SK-N-SH (cell line): Measurements from ENCODE around the gene RCAN2. TPM values are rescaled to one million over a fixed set of nuclear protein-coding genes. Genes with fewer than 3 reads are reported as not detected.

Experiments used
- CTCF ChIA-PET: fragments of 300-600, 350-600 bp; formaldehyde crosslinking; extraction: SDS; loops from one replicate; lab custom pipeline; 2021; lab: Yijun Ruan, JAX
- POLR2A ChIA-PET: fragments of 350-600 bp; sonication (Branson Sonifier 250); formaldehyde crosslinking; extraction: SDS; loops from one replicate; lab custom pipeline; 2020; ENCODE audit warnings: antibody characterized with exemption, inconsistent platforms; lab: Yijun Ruan, JAX
- DNase-seq: peaks from one replicate; pipeline ENCODE4 v3.0.0; 2012
- H2AFZ ChIP-seq: fragments of 200-600 bp; sonication (generic); 2 replicates; pipeline ENCODE4 v1.8.1; 2016; ENCODE audit warnings: antibody characterized with exemption, mild to moderate bottlenecking, low read depth
- H3F3A ChIP-seq: fragments of 200-600 bp; sonication (generic); replicated peaks from 2 replicates; pipeline ENCODE3; 2016; ENCODE audit warnings: antibody characterized with exemption, mild to moderate bottlenecking; ENCODE audit not compliant: insufficient read depth
- H3K27ac ChIP-seq, 2 experiments: fragments of 200-500 bp in 1 of 2; fragments of 200-600 bp in 1 of 2; sonication (Bioruptor generic) in 1 of 2; sonication (generic), shearing (Covaris generic) in 1 of 2; 2 replicates each; pipeline versions ENCODE4 v1.5.1 to v1.6.1; 2014 to 2016; ENCODE audit warnings: low read depth in 2 of 2, inconsistent platforms in 1 of 2, low read length in 1 of 2, mild to moderate bottlenecking in 1 of 2, mixed read lengths in 1 of 2
- H3K27me3 ChIP-seq: fragments of 200-600 bp; sonication (generic), shearing (Covaris generic); 2 replicates; pipeline ENCODE4 v1.6.1; 2016; ENCODE audit warnings: mixed run types; ENCODE audit not compliant: insufficient read depth
- H3K36me3 ChIP-seq, 2 experiments: fragments of 200-500 bp in 1 of 2; fragments of 200-600 bp in 1 of 2; sonication (Bioruptor generic) in 1 of 2; sonication (generic) in 1 of 2; replicated peaks in 1 of 2; 2 replicates each; pipeline versions ENCODE3 to v1.5.1; 2014 to 2016; ENCODE audit warnings: low read length in 1 of 2, mild to moderate bottlenecking in 1 of 2; ENCODE audit not compliant: insufficient read depth in 2 of 2, control insufficient read depth in 1 of 2
- H3K4me1 ChIP-seq, 2 experiments: fragments of 200-500 bp in 1 of 2; fragments of 200-600 bp in 1 of 2; sonication (Bioruptor generic) in 1 of 2; sonication (generic), shearing (Covaris generic) in 1 of 2; 2 replicates each; pipeline versions ENCODE4 v1.5.1 to v1.6.1; 2014 to 2016; ENCODE audit warnings: low read depth in 1 of 2, low read length in 1 of 2, mixed run types in 1 of 2; ENCODE audit not compliant: insufficient read depth in 2 of 2, control insufficient read depth in 1 of 2
- H3K4me2 ChIP-seq: fragments of 200-600 bp; sonication (generic), shearing (Covaris generic); 2 replicates; pipeline ENCODE4 v1.6.1; 2017; ENCODE audit warnings: mixed run types
- H3K4me3 ChIP-seq, 2 experiments: fragments of 200-500 bp in 1 of 2; fragments of 200-600 bp in 1 of 2; sonication (Bioruptor generic) in 1 of 2; sonication (generic), shearing (Covaris generic) in 1 of 2; 2 replicates each; pipeline versions ENCODE4 v1.5.1 to v1.8.1; 2014 to 2016; ENCODE audit warnings: low read depth in 2 of 2, inconsistent platforms in 1 of 2, low read length in 1 of 2, mild to moderate bottlenecking in 1 of 2, mixed read lengths in 1 of 2, moderate library complexity in 1 of 2
- H3K79me2 ChIP-seq: fragments of 200-600 bp; sonication (generic); 2 replicates; pipeline ENCODE4 v1.8.1; 2017; ENCODE audit warnings: mild to moderate bottlenecking; ENCODE audit not compliant: insufficient read depth
- H3K9ac ChIP-seq: fragments of 200-600 bp; sonication (generic); 2 replicates; pipeline ENCODE4 v1.6.1; 2017; ENCODE audit warnings: mixed run types
- H3K9me2 ChIP-seq: fragments of 200-600 bp; sonication (generic); 2 replicates; pipeline ENCODE4 v1.6.1; 2017; ENCODE audit warnings: mixed run types
- H3K9me3 ChIP-seq: fragments of 200-600 bp; sonication (generic); 2 replicates; pipeline ENCODE4 v1.6.1; 2017; ENCODE audit warnings: mixed run types, mild to moderate bottlenecking, moderate library complexity
- H4K20me1 ChIP-seq: fragments of 200-600 bp; sonication (generic); 2 replicates; pipeline ENCODE4 v1.6.1; 2017; ENCODE audit warnings: mild to moderate bottlenecking, mixed run types; ENCODE audit not compliant: insufficient read depth
- CHD2 ChIP-seq: fragments of 150-350 bp; IDR thresholded peaks from 2 replicates; pipeline ENCODE4 v1.6.1; 2018; ENCODE audit warnings: low read length; ENCODE audit not compliant: partially characterized antibody
- ELF1 ChIP-seq: IDR thresholded peaks from 2 replicates; pipeline ENCODE4 v1.4.0; 2012
- EZH2phosphoT487 ChIP-seq: fragments of 200-600 bp; sonication (generic); IDR thresholded peaks from 2 replicates; pipeline ENCODE4 v1.6.1; 2017; ENCODE audit warnings: low read depth, mixed run types, mild to moderate bottlenecking, antibody characterized with exemption, moderate library complexity, borderline replicate concordance
- FOSL2 ChIP-seq: IDR thresholded peaks from 2 replicates; pipeline ENCODE4 v1.4.0; 2012; ENCODE audit warnings: low read depth, mild to moderate bottlenecking, moderate library complexity, borderline replicate concordance
- FOXJ3 ChIP-seq: sonication (generic); formaldehyde crosslinking; IDR thresholded peaks from 2 replicates; pipeline ENCODE4 v1.5.1; 2020; ENCODE audit warnings: mild to moderate bottlenecking, missing genetic modification reagents
- FOXM1 ChIP-seq: IDR thresholded peaks from 2 replicates; pipeline ENCODE4 v1.4.0; 2012; ENCODE audit warnings: low read depth, mild to moderate bottlenecking
- MEF2A ChIP-seq: IDR thresholded peaks from 2 replicates; pipeline ENCODE4 v1.4.0; 2012; ENCODE audit warnings: low read depth, borderline replicate concordance
- POLR2AphosphoS5 ChIP-seq: IDR thresholded peaks from 2 replicates; pipeline ENCODE4 v1.6.1; 2012; ENCODE audit warnings: low read depth, low read length
- RCOR1 ChIP-seq: fragments of 150-350 bp; IDR thresholded peaks from 2 replicates; pipeline ENCODE4 v1.6.1; 2017; ENCODE audit warnings: antibody characterized with exemption, low read length
- RXRA ChIP-seq: IDR thresholded peaks from 2 replicates; pipeline ENCODE4 v1.4.0; 2012; ENCODE audit warnings: low read depth, mild to moderate bottlenecking, borderline replicate concordance
- SMC3 ChIP-seq: IDR thresholded peaks from 2 replicates; pipeline ENCODE4 v1.6.1; 2012; ENCODE audit warnings: low read depth, low read length, improper control_type of control experiment
- TCF12 ChIP-seq: IDR thresholded peaks from 2 replicates; pipeline ENCODE4 v1.4.0; 2012
- YY1 ChIP-seq: IDR thresholded peaks from 2 replicates; pipeline ENCODE4 v1.4.0; 2012; ENCODE audit warnings: low read depth, mild to moderate bottlenecking
- WGBS: methylation state at CpG from one replicate; pipeline ENCODE4 v1.1.6; 2017; ENCODE audit warnings: low lambda C conversion rate; 5-methylcytosine and 5-hydroxymethylcytosine counted together
- polyA plus RNA-seq, 3 experiments: library from polyadenylated mRNA; depleted of rRNA; stranded (reverse); fragments of >200 nt; gene quantifications; 2 replicates each; pipeline ENCODE4 v1.2.3, GENCODE V29; 2012
- TF ChIP-seq, protein P1 (sequence below): IDR thresholded peaks from 2 replicates; pipeline ENCODE4 v1.6.1; 2012; ENCODE audit warnings: mild to moderate bottlenecking, low read depth, low read length, moderate library complexity
- TF ChIP-seq, protein P2 (sequence below): IDR thresholded peaks from 2 replicates; pipeline ENCODE4 v1.4.0; 2012; ENCODE audit warnings: low read depth, borderline replicate concordance
- TF ChIP-seq, protein P3 (sequence below): IDR thresholded peaks from 2 replicates; pipeline ENCODE4; 2012
- TF ChIP-seq, protein P4 (sequence below): IDR thresholded peaks from 2 replicates; pipeline ENCODE4 v1.4.0; 2012; ENCODE audit warnings: low read depth, borderline replicate concordance

Gene RCAN2
- polyA plus RNA-seq, 1 of the 3 experiments (the other 2 are of a cell fraction), result not detected

DNA sequence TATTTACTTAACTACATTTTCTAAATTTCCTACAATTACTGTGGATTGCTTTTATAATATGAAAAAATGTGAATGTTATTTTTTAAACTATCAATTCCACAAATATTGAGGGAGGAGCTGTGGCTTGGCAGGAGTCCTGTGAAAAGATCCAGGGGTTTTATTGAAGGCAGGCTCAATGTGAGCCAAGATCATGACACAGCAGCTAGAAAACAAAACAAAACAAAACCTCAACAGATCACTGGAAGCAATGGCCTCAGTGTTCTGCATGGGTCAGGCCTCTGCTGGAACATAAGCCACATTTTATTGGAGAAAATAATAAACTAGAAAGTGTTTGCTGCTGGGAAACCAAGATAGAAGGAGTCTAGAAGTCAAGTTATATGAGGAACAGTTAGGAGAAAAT, 19.4 kb upstream of the RCAN2 start (continued):
- TF ChIP-seq FOSL2, result no peak
- TF ChIP-seq RCOR1, result no peak
- no peak for TF ChIP-seq CHD2
- TF ChIP-seq FOXM1, result no peak
- no peak for TF ChIP-seq TCF12
- TF ChIP-seq, protein P1, sequence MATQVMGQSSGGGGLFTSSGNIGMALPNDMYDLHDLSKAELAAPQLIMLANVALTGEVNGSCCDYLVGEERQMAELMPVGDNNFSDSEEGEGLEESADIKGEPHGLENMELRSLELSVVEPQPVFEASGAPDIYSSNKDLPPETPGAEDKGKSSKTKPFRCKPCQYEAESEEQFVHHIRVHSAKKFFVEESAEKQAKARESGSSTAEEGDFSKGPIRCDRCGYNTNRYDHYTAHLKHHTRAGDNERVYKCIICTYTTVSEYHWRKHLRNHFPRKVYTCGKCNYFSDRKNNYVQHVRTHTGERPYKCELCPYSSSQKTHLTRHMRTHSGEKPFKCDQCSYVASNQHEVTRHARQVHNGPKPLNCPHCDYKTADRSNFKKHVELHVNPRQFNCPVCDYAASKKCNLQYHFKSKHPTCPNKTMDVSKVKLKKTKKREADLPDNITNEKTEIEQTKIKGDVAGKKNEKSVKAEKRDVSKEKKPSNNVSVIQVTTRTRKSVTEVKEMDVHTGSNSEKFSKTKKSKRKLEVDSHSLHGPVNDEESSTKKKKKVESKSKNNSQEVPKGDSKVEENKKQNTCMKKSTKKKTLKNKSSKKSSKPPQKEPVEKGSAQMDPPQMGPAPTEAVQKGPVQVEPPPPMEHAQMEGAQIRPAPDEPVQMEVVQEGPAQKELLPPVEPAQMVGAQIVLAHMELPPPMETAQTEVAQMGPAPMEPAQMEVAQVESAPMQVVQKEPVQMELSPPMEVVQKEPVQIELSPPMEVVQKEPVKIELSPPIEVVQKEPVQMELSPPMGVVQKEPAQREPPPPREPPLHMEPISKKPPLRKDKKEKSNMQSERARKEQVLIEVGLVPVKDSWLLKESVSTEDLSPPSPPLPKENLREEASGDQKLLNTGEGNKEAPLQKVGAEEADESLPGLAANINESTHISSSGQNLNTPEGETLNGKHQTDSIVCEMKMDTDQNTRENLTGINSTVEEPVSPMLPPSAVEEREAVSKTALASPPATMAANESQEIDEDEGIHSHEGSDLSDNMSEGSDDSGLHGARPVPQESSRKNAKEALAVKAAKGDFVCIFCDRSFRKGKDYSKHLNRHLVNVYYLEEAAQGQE, result no peak
- no peak for TF ChIP-seq POLR2AphosphoS5

DNA sequence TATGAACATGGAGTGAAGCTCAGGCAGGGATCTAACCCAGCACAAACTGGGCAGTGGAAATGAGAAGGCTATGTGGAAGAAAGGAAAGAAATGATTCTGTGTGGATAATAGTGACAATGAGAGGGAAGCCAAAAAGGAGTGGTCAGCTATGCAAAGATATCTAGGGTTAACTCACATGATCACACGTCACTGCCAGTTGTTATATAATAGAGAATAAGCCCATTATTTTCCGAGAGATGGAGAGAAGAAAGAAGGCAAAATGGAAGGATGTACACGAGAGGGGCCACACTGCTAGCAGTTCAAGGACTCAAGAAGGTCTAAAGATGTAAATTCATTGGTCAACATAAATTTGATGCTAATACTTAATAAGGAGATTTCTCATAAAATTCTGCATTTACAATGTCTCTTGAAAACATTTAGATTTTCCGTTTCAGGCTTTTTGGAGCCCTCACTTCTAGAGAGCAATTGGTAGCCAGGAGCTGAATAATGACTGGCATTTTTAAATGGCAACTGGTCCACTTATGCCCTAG, 18.8 kb upstream of the RCAN2 start:
- H3K36me3 ChIP-seq, result no peaks in the 10 kb centered on the region
- no peaks in the 10 kb centered on the region for H3K4me1 ChIP-seq
- no peaks in the 10 kb centered on the region for H3K79me2 ChIP-seq
- ChIA-PET POLR2A (no interaction called here), CTCF (no interaction called here)
- H3K27ac ChIP-seq, result no peak overlapping the region
- no peak overlapping the region for H3K4me3 ChIP-seq
- no peaks in the 10 kb centered on the region for H3K9me2 ChIP-seq
- no peak for DNase-seq
- no peaks in the 10 kb centered on the region; the same call in 1 of the 2 replicates for H3K27me3 ChIP-seq
- no peaks in the 10 kb centered on the region for H3K9me3 ChIP-seq
- 6% methylated on average over 4 of the region's 4 CpGs for WGBS
- H2AFZ ChIP-seq, result no peak overlapping the region
- no peak overlapping the region for H3K9ac ChIP-seq
- H3F3A ChIP-seq, result no peaks in the 10 kb centered on the region
- H3K4me2 ChIP-seq, result no peak overlapping the region
- no peak for TF ChIP-seq ELF1
- TF ChIP-seq YY1, result no peak
- TF ChIP-seq SMC3, result no peak
- no peak for TF ChIP-seq RCOR1
- H4K20me1 ChIP-seq, result no peaks in the 10 kb centered on the region

DNA sequence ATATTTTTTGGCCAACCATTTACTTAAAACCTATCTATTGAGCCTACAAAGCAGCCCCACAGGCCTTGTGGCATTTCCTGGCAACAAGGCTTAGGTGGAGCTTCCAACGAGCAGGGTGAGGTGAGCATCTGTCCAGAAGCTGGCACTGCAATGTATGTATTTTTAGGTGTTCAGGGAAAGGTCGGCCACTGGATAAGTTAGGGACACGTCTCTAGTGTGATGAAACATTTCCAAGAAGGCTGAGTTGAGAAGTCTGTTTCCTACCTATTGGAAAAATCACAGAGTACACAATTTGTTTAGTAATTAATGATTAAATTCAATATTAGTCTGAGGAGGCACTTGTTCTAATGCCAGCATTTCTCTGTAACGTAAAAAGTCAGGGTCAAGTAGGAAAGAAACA, 17.8 kb upstream of the RCAN2 start:
- Histone ChIP-seq H3K4me3 (no peak overlapping the region), H3K36me3 (no peaks in the 10 kb centered on the region), H2AFZ (no peak overlapping the region), H3K79me2 (no peaks in the 10 kb centered on the region), H3K27me3 (no peaks in the 10 kb centered on the region; the same call in 1 of the 2 replicates), H3K9ac (no peak overlapping the region), H3K4me2 (no peak overlapping the region), H3K9me2 (no peaks in the 10 kb centered on the region), H4K20me1 (no peaks in the 10 kb centered on the region), H3K4me1 (no peaks in the 10 kb centered on the region), H3K9me3 (no peaks in the 10 kb centered on the region), H3F3A (no peaks in the 10 kb centered on the region), H3K27ac (no peak overlapping the region)
- no peak for TF ChIP-seq CHD2
- no peak for TF ChIP-seq MEF2A
- TF ChIP-seq RXRA, result no peak
- TF ChIP-seq EZH2phosphoT487, result no peak
- TF ChIP-seq FOXJ3, result no peak
- TF ChIP-seq, protein P2, sequence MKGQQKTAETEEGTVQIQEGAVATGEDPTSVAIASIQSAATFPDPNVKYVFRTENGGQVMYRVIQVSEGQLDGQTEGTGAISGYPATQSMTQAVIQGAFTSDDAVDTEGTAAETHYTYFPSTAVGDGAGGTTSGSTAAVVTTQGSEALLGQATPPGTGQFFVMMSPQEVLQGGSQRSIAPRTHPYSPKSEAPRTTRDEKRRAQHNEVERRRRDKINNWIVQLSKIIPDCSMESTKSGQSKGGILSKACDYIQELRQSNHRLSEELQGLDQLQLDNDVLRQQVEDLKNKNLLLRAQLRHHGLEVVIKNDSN, result no peak
- TF ChIP-seq, protein P3, sequence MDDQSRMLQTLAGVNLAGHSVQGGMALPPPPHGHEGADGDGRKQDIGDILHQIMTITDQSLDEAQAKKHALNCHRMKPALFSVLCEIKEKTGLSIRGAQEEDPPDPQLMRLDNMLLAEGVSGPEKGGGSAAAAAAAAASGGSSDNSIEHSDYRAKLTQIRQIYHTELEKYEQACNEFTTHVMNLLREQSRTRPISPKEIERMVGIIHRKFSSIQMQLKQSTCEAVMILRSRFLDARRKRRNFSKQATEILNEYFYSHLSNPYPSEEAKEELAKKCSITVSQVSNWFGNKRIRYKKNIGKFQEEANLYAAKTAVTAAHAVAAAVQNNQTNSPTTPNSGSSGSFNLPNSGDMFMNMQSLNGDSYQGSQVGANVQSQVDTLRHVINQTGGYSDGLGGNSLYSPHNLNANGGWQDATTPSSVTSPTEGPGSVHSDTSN, result no peak
- TF ChIP-seq, protein P4, sequence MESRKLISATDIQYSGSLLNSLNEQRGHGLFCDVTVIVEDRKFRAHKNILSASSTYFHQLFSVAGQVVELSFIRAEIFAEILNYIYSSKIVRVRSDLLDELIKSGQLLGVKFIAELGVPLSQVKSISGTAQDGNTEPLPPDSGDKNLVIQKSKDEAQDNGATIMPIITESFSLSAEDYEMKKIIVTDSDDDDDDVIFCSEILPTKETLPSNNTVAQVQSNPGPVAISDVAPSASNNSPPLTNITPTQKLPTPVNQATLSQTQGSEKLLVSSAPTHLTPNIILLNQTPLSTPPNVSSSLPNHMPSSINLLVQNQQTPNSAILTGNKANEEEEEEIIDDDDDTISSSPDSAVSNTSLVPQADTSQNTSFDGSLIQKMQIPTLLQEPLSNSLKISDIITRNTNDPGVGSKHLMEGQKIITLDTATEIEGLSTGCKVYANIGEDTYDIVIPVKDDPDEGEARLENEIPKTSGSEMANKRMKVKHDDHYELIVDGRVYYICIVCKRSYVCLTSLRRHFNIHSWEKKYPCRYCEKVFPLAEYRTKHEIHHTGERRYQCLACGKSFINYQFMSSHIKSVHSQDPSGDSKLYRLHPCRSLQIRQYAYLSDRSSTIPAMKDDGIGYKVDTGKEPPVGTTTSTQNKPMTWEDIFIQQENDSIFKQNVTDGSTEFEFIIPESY, result no peak
- no peak for TF ChIP-seq TCF12
- DNase-seq, result no peak
- ChIA-PET CTCF (no interaction called here), POLR2A (no interaction called here)
- WGBS, result 1% methylated on average over 4 of the region's 4 CpGs
